Left renal pelvis (tissue), 4 donors: ENCODE measurements around the gene ERCC5. TPM values are rescaled to one million over a fixed set of nuclear protein-coding genes. Genes with fewer than 3 reads are reported as not detected.
A peak's percentile ranks its signal among the peaks of the same experiment; 100 is the strongest.

Source experiments
- DNase-seq, 4 donors: peaks; one replicate each; pipeline ENCODE4 v3.0.0-alpha.2; 2013; ENCODE audit warnings: low read depth in 4 of 4, low spot score in 3 of 4
- polyA plus RNA-seq, 4 donors: library from polyadenylated mRNA; unstranded; fragments of 120-200 nt; gene quantifications; one replicate each; pipeline ENCODE4 v1.2.1, GENCODE V29; 2013; ENCODE audit not compliant: insufficient read length in 4 of 4

ERCC5 gene
- polyA plus RNA-seq = 10 to 100 TPM; 52.2 to 87.4 (median 83.4) TPM

DNA sequence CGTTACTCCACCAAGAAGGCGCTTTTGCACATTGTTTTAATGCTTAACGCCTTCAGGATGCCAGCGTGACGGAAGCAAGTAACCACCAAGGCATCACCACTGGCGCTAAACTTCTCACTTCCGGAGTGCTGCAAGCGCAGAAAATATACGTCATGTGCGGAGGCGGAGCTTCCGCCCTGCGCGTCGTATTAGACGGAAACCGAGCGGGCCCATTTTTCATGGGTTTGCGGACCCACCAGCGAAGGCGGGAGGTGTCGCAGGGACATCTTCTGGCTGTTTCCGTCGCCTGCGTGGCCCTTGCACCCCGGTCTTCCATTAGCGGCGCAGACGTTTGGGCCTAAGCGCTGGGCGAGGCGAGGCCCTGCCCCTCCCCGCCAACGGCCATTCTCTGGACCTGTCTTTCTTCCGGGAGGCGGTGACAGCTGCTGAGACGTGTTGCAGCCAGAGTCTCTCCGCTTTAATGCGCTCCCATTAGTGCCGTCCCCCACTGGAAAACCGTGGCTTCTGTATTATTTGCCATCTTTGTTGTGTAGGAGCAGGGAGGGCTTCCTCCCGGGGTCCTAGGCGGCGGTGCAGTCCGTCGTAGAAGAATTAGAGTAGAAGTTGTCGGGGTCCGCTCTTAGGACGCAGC is at the start of gene ERCC5:
Gene ERCC5 (plus strand): TSS at position 403 of the 631 bp plus-strand sequence. CDS start 235 bp downstream, outside the sequence.
- peak; percentile 89 to 95 (median 94) for DNase-seq

DNA sequence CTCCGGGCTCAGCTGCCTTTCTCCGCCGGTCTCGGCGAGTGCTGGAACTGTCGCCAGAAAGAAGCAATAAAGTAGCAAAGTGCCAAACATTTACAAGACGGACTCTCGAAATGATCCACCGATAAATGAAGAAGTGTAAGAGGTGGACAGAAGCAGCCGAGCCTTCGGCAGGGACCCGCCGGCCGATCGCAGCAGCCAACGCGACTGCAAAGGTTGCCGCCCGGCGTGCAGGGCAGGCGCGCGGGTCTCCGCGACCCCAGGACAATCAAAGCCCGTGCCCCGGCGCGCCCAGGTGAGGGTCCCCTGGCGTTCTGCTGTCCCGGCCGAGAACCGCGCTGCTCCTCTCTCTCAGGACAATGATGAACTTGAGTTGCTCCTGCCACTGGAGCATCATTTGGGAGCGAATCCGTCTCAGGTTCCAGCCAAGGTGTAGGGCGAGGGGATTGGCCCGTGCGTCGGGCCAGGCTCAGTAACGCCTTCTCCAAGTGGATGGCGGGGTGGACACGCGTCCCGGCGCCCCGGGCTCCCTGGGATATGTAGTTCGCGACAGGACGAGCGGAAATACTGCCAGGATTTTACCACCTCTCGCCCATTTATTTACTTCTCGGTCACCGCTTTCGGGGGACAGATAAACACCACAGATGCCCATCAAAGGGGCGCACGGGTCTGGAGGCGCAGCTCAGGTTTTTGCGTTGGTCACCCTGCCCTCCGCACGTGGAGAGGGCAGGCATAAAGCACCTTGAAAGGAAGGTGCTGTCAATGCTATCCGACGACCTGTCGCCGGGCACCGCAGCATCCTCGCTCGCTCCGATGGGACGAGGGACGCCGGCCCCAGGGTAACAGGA is 47.0 kb upstream of the ERCC5 start, which contains the start of the genes BIVM and POGLUT2:
Gene BIVM (plus strand): TSS at position 539 of the 845 bp plus-strand sequence. CDS start 8,149 bp downstream, outside the sequence.
Gene POGLUT2 (minus strand): TSS at position 396 of the 845 bp plus-strand sequence. CDS start 306 bp downstream, at position 90.
- DNase-seq = peak; percentile 81 to 87 (median 83)

DNA sequence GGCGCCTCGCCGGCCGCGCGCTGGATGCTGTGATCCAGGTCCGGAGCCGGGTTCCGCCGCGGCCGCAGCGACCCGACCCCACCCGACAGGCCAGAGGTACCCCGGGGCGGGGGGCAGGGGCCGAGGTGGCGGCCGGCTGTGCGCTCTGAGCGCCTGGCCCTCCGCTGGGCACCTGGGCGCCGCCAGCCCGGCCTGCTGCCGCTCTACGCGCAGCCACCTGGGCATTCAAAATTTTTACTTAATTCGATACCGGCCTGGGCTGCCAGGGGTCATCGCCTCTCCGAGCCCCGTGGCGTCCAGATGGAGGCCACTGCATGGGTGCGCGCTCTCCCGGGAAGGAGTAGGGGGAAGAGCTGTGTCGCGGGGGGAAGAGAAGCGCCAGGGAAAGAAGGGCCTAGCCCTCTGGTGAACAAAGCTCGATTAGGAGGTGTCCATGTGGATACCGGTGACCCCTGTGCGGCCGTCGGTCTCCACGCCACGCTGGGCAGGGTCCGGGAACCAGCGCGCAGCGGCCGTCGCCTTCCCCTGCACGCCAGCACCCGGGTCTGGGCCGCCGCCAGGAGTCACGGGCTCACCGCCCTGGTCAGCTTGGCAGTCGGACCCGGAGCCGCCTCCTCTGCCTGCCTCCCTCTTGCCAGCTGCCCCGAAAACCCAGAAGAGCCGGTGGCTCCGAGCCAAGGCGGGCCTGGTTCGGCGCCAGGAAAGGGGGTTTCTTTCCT is 46.2 kb upstream of the ERCC5 start:
- DNase-seq = no peak

DNA sequence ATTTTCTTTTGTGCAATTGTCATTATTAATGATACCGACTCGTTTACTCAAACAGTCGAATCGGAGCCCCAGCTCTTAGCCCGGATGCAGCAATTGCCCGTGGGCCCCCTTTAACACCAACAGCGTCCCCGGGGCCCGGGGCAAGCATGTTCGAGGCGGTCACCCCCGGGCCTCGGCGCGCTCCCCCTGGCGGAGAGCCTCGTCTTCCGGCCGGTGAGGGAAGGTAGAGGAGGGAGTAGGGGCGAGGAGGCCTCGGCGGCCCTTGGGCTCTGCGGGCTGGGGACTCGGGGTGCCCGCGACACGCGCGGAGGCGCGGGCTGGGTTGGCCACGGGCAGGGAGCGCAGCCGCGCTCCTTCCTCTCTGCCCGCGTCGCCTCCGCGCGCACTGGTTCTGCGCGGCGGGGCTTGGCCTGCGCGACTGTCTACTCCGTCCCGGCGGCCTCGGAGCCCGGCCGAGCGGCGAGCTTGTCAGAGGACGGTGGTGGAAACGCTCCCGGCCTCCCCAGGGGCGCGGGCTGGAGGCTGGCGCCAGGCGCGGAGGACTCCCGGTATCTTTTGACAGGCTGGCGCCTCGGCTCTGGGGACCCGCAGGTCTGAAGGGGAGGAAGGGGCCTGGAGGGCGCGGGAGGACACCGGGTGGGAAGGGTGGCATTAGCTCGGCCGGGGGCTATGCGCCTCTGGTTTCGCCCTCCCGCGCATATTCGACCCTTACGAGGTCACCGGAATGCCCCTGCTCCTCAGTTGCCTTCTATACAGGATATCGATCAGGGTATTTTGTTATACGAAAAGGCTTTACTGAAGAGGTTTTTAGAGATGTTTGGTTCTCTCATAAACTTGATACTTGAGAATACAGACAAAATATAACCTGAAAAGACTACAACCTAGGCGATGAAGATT is 45.4 kb upstream of the ERCC5 start:
- peak; percentile 53 to 68 (median 66) for DNase-seq

DNA sequence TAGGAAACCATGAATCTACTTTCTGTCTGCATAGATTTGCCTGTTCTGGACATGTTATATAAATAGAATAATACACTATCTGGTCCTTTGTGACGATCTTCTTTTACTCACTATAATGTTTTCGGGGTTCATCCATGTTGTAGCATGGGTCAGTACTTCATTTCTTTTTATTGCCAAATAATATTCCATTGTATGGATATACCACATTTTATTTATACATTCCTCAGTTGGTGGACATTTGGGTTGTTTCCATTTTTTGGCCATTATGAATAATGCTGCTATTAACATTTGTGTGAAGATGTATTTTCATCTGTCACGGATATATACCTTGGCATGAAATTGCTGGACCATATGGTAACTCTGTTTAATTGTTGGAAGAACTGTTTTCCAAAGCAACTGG is 40.2 kb upstream of the ERCC5 start:
- no peak for DNase-seq

DNA sequence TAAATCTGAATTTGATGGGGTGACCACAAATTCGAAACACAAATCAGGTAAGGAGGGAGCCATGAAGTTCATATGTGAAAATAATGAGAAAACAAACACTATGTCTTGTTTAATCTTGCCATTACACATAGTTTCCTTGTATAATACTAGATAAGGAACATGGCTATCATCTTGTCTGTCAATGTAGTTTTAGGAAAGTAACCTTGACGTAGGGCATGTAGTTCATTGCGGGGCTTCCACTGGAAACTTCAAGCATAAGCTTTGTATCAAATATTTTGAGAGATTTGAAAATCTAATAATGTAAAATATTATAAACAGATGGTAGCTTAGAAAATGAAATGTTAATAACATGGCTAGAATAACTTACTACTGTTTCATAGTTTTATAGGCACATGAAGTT is 38.1 kb upstream of the ERCC5 start:
- DNase-seq = no peak

DNA sequence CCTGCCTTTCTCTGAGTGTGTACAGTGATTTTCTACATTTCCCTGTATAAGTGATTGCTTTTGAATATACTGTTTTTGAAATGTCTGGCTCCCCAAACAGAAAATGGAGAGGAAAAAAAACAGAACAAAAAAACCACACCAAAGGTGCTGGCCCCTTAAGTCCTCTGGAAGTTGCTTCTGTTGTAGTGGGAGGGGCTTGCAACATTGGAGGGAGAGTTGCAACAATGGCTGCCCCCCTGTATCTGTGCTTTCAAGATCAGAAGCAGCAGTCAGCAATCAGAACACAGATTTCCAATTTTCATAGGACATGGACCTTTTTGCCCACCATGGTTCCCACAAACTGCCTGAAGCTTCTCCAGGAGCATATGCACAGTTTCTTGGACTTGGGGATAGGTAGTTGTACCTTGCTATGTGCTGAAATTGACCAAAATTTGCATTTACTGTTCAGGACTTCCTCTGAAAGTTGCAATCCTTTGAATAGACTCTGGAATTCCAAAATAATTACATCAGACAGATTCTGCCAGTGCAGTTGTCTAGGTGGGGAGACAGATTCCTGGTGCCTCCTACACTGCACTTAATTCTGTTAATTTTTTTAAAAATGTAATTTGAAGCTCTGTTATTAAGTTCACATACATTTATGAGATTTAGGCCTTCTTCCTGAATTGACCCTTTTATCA is 33.1 kb upstream of the ERCC5 start:
- no peak for DNase-seq

DNA sequence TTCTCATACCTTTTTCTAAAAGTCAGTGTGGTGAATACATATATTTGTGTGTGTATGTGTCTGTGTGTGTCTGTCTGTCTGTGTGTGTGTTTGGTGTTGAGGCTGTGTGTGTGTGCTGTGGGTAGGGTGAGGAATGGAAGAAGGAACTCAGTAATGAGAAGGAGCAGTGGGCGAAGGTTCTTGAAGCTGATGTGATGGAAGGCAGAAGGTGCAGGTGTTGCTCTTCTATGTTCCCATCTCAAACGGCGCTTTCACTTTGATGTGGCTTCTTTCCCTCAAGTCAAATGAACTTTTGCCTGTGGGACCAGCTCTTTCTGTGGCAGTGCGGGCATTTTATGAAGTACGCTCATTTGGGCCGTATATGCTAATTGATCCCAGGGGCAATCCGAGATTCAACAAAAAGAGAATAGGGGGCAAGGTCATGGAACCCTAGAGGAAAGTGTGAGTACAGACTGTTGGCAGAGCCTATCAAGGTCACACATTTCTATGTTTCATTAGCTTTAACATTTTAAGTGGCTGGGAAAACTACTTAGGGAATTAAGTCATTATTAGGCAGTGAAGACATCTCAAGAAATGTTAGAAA is 31.7 kb upstream of the ERCC5 start:
- no peak for DNase-seq

DNA sequence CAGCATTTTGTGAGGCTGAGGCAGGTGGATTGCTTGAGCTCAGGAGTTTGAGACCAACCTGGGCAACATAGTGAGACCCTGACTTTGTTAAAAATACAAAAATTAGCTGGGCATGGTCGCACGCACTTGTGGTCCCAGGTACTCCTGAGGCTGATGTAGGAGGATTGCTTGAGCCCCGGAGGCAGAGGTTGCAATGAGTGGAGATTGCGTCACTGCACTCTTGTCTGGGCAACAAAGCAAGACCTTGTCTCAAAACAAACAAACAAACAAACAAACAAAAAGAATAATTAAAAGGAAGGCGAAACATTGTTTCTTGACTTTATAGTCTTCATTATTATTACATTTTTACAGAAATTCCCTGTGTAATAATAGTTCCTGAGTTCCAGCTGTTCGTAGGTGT is 31.0 kb upstream of the ERCC5 start:
- DNase-seq = no peak

DNA sequence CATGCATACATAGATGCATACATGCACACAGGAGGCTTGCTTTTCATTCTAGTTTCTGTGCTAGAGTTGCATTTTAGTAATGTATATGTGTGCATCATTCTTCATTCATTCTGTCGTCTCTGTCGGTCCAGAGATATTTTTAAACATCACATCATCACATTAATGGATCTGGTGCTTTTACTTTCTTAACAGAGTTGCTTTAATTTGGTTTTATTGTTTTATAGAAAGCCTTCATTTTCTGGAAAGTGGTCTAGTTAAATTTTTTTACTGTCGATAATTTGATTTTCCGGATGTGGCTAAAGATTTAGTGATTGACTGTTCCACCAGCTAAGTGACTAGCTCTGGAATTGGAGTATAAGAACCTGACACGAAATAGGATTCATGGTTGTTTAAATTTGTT is 30.0 kb upstream of the ERCC5 start:
- no peak for DNase-seq

DNA sequence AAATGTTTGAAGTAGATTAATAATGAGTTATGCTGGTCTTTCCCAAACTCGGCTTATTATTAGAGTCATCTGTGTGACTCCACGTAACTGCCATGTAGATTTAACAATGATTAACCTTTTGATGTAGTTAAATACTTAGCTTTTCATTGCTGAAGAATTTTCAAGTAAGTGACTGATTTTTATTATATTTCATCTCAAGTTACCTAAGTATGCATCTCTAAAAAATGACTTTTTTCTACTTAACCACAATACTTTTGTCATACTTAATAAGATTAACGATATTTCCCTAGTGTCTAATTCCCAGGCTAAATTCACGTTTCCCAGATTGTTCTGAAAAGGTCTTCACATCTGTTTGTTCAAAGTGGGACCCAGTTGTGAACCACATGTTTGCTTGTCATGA is 29.1 kb upstream of the ERCC5 start:
- no peak for DNase-seq

DNA sequence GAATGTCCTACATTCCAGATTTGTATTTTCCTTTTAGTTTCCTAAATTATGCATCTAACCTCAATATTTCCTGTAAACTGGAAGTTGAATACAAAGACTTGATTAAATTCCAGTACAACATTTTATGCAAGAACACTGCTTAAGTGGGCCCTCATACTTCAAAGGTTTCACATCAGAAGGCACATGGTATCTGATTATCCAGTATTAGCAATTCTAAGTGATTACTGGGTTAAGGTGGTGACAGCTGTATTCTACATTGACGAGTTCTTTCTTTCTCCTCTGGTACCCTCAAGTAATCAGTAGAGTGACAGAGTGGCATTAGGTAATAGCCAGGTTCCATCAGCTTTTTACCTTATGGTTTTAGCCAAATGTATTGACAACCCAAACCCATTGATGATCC is 28.6 kb upstream of the ERCC5 start:
- DNase-seq = no peak

DNA sequence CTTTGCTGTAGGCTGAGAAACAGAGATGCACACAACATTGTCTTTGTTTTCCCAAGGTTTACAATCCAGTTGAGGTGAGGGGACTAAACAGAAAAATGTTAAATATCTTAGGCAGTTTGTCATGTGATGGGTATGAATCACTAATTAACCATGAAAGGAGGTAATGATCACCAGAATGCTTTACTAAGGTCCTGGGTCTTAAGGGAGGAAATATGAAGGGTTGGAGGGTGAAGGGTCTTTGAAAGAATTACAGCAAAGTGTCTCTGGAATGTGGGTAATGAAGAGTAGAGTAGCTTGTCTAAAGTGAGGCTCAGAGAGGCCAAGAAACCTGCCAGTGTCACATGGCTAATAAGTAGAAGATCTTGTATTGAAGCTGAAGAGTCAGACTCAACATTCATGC is 27.9 kb upstream of the ERCC5 start:
- peak in 1 of 4 donors; percentile 18 for DNase-seq

DNA sequence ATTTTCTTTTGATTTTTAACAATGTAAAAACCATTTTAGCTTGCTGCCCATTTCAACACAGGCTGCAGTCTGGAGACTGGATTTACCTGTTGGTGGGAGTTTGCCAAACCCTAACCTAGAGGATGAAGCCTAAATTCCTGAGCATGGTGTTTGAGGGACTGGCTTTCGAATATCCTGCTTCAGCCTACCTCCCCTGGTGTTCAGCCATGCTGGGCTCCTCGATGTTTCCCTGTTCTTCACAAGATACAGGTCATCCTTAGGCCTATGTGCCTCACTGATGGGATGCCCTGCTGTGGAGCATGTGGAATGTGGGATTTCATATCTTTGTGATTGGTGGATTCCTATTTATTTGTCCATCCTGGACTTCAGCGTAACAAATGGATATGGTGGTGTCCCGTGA is 20.4 kb upstream of the ERCC5 start:
- no peak for DNase-seq

DNA sequence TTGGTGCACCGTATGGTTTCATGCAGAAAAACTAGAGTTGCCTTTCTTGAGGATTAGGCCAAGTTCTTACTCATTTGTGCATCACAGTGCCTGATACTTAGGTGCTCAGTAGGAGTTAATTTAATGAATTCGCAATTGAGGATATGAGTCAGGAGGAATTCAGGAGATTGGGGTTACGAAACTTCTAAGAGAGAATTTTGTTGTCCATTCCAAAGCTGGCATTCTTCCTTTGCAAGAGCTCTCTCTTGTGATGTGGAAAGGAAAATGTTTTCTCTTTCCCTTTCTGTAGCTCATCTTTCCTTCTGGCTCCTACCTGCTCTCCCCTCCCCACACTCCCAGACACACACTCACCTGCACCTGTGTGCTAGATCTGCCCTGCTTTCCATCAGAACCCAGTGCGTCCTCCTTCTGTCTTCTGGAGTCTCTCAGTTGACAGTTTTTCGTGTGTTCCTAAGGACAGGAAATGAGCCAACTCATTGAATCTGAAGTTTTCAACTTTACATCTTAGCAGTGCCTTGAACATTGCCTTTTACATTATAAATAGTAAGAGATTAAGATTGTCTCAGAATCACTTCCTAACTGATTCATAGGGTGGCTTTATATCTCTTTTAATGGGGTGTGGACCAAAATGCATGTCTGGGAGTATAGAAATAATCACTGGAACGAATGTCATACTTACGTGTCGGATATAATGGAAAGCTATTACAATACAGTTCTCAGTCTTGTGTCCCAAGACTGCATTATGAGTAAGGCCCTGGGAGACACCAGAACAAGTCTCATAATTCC is 19.7 kb upstream of the ERCC5 start:
- DNase-seq = no peak

DNA sequence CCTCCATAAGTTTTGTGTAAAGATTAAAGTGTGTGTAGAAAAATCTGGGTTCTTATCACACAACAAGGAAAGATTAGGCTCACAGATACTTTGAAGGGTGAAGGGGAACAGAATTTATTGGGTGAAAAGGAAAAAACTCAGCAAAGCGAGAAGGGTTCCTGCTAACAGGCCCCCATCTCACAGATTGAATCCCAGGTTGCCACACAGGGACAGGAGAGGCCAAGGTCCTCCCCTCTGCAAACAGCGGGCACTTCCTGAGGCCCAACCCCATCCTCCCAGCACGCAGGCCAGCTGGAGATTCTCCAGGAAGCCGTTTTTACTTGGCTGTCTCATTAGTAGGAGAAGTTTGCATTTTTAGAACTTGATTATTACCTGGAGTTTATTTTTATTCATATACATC is 15.2 kb upstream of the ERCC5 start:
- DNase-seq = no peak

DNA sequence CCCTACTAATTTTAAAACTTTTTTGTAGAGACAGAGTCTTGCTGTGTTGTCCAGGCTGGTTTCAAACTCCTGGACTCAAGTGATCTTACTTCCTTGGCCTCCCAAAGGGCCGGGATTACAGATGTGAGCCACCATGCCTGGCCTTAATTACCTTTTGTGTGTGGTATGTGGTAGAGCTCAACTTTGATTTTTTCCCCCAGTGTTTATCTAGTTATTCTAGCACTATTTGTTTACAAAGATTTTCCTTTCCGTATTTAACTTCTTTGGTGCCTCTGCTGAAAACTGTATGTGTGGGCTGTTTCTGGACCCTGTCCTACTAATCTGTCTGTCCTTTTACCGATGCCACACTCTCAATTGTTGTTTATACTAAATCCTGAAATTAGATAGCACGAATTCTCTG is 9.4 kb upstream of the ERCC5 start:
- no peak for DNase-seq

DNA sequence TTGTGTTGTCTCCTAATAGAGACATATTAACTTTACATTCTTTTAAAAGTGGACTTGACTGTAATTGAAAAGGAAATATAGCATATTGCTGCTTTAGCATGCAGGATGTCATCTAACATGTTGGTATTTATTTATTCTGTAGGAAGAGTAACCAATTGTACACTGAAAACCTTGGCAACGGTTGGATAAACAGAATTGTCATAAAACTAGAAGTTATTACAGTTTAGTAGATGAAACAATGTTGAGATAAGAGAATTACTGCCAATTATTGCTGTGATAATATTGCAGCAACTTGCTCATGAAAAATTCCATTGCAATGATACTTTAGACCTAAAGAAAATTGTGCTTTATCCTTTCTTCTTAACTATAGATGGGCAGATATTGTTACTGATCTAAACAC is 7.6 kb upstream of the ERCC5 start:
- DNase-seq = no peak
